Duodenal mucosa (tissue), 2 donors: Measurements from ENCODE around the gene MAJIN.

Experiments
- H3K27ac ChIP-seq: one replicate; pipeline ENCODE4 v1.7.0; 2013; ENCODE audit warnings: low read depth, low read length
- H3K27me3 ChIP-seq, 2 donors: one replicate each; pipeline ENCODE4 v1.7.0; 2013; ENCODE audit warnings: low read length in 2 of 2, control low read depth in 1 of 2; ENCODE audit not compliant: insufficient read depth in 2 of 2, control insufficient read depth in 1 of 2
- H3K36me3 ChIP-seq, 2 donors: one replicate each; pipeline ENCODE4 v1.7.0; 2013; ENCODE audit warnings: low read length in 2 of 2, control low read depth in 1 of 2; ENCODE audit not compliant: insufficient read depth in 2 of 2, control insufficient read depth in 1 of 2
- H3K4me1 ChIP-seq, 2 donors: one replicate each; pipeline ENCODE4 v1.7.0; 2013; ENCODE audit warnings: low read length in 2 of 2, control low read depth in 1 of 2; ENCODE audit not compliant: insufficient read depth in 2 of 2, control insufficient read depth in 1 of 2
- H3K4me3 ChIP-seq, 2 donors: one replicate each; pipeline ENCODE4 v1.7.0; 2013; ENCODE audit warnings: low read length in 2 of 2, low read depth in 1 of 2
- H3K9ac ChIP-seq, 2 donors: one replicate each; pipeline ENCODE4 v1.7.0; 2013; ENCODE audit warnings: low read length in 2 of 2, low read depth in 1 of 2
- H3K9me3 ChIP-seq, 2 donors: one replicate each; pipeline ENCODE4 v1.7.0; 2013; ENCODE audit warnings: low read length in 2 of 2, control low read depth in 1 of 2; ENCODE audit not compliant: control insufficient read depth in 1 of 2

MAJIN gene

DNA sequence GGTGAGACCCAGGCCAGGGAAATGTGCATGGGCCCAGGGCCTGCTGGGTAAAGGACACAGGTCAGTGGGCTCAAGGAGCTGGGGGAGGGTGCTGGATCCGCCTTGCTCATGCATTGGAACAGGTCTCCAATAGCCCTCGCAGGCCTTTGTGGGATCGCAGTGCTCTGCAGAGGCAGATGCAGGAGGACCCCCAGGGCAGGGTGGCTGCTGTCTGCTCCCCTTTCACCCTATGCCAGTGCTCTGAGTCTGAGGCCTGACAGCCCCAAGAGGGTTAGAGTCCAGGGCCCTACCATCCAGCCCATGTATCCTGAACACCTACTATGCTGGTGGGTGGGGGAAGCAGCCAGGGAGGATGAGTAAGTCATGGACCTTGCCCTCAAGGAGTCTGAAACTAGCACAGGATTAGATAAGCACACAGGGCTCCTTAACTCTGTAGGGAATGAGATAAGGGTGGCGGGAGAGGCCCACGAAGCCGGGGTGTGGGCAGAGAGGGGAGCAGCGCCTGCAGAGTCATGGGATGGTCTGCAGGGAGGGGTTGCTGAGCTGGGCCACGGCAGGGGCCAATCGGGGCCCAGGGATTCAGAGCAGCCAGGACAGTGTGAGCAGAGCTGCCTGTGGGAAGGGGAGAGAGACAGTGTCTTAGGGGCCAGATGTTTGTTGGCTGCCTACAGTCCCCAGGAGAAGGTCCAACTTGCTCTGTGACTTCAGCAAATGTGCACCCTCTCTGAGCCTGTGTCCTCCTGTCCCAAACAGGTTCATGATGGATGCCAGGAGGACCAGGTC, 83.0 kb downstream of the MAJIN start:
- H3K27ac ChIP-seq, result peak overlapping the region; percentile 92
- peak overlapping the region; percentile 38 to 55 for H3K4me3 ChIP-seq
- peak overlapping the region; percentile 33 to 67 for H3K9ac ChIP-seq

DNA sequence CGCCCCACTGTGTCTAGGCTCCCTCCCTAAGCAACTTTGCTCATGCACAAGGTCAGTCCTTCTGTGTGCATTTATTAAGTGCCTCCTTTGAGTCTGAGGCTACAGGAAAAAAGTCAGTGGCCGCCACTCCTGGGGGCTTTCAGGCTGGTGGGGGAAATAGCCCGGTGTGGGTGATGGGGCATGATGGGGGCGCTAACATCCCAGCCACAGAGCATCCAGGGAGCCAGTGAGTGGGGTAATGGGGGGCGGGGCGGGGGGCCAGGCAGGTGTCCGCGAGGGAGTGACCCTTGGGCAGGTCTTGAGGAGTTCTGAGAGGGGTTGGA, 83.5 kb downstream of the MAJIN start:
- Histone ChIP-seq H3K27ac (peak overlapping the region; percentile 85), H3K9me3 (no peaks in the 10 kb centered on the region), H3K4me3 (peak overlapping the region; percentile 36 to 61), H3K36me3 (peaks cover 21 to 24% of the 10 kb centered on the region in 2 donors), H3K9ac (peak overlapping the region; percentile 33 to 75), H3K4me1 (peaks cover 26% of the 10 kb centered on the region in 2 donors), H3K27me3 (no peaks in the 10 kb centered on the region)

More for the DNA sequence above, 83.0 kb downstream of the MAJIN start:
- Histone ChIP-seq H3K27me3 (no peaks in the 10 kb centered on the region), H3K4me1 (peaks cover 26 to 29% of the 10 kb centered on the region in 2 donors), H3K9me3 (no peaks in the 10 kb centered on the region), H3K36me3 (peaks cover 21 to 24% of the 10 kb centered on the region in 2 donors)
